Measurements from ENCODE around the gene TBC1D30.

Gene TBC1D30

DNA sequence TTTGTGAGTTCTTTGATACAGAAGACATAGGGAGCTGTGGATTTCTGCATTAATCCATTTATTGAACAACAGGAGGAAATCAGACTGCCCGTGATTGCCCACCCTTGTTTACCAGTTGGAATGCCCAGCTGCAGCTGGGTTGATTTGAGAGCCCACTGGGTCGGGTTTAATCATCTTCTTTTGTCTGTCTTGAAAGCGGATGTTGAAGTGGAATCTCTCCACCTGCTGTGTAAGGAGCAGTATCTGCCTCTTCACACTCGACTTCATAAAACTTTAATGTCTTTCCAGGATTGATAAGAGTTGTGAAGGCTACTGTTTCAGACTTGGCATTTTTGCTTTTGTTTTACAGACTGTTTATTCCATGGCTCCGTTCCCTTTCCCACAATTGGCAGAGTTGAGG lies 39.9 kb downstream of the TBC1D30 start:
- TF ChIP-seq, protein P1, sequence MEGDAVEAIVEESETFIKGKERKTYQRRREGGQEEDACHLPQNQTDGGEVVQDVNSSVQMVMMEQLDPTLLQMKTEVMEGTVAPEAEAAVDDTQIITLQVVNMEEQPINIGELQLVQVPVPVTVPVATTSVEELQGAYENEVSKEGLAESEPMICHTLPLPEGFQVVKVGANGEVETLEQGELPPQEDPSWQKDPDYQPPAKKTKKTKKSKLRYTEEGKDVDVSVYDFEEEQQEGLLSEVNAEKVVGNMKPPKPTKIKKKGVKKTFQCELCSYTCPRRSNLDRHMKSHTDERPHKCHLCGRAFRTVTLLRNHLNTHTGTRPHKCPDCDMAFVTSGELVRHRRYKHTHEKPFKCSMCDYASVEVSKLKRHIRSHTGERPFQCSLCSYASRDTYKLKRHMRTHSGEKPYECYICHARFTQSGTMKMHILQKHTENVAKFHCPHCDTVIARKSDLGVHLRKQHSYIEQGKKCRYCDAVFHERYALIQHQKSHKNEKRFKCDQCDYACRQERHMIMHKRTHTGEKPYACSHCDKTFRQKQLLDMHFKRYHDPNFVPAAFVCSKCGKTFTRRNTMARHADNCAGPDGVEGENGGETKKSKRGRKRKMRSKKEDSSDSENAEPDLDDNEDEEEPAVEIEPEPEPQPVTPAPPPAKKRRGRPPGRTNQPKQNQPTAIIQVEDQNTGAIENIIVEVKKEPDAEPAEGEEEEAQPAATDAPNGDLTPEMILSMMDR (conservative IDR thresholded peaks at IDR 0.05; ENCODE audit: low read depth): no peak
- ChIA-PET CTCF (interaction anchor here (0.9 kb wide), 1 partner anchor 250 kb away, joined by 3 read pairs; no protein-coding TSS in a partner anchor), POLR2A (ENCODE audit: low non-redundant PET) (no interaction called here)
- H3K27ac ChIP-seq: no peak overlapping the region
- DNase-seq (ENCODE audit: low spot score): no peak

DNA sequence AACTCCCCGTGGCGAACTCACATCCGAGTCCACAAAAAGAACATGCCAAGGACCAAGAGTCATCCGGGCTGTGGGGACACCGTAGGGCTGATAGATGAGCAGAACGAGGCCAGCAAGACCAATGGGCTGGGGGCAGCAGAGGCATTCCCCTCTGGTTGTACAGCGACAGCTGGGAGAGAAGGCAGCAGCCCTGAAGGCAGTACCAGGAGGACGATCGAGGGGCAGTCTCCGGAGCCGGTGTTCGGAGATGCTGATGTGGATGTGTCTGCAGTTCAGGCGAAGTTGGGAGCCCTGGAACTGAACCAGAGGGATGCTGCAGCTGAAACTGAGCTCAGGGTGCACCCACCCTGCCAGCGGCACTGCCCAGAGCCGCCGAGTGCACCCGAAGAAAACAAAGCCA lies 50.7 kb downstream of the TBC1D30 start:
- ChIA-PET POLR2A (ENCODE audit: low non-redundant PET) (interaction anchor here (0.8 kb wide), 1 partner anchor 62 kb away, joined by 3 read pairs; no protein-coding TSS in a partner anchor), CTCF (no interaction called here)
- no peak overlapping the region for H3K27ac ChIP-seq
- TF ChIP-seq, protein P1 (conservative IDR thresholded peaks at IDR 0.05; ENCODE audit: low read depth): no peak
- no peak for DNase-seq (ENCODE audit: low spot score)

DNA sequence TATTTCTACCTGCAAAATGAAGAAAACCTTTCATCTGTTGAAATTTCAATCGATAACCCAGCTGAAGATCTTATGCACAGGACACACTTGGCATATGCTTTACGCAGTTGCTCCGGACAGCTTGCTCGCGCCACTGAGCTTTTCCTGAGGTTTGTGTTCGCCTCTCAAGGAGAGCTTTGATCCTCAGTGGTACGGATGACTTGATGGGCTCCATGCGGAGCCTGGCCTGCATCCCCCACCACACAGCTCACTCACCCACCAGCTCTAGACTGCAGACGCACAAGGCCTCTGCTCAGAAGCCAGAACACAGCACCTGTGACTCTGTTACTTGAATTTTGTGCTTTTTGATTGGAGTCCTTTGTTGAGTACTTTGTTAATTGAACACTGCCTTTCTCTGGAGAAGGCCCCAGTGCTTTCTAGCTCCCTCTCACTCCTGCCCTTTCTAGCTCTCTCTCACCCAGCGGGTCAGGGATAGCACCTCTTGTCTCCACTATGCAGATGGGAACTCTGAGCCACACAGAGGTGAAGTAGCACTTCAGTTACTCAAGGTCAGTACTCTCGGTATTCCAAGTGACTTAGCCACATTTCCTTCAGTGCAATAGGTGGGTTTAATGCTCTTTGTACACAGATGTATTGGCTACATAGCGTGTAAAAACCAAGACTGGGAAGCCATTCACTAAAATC lies 52.1 kb downstream of the TBC1D30 start:
- no peak for DNase-seq (ENCODE audit: low spot score)
- H3K27ac ChIP-seq: no peak overlapping the region
- POLR2A ChIA-PET (ENCODE audit: low non-redundant PET): no interaction called here
- TF ChIP-seq, protein P1 (conservative IDR thresholded peaks at IDR 0.05; ENCODE audit: low read depth): no peak
- CTCF ChIA-PET: interaction anchor here (0.6 to 1.0 kb wide), 2 partner anchors 80 to 680 kb away, joined by 3 to 4 read pairs; no protein-coding TSS in a partner anchor

DNA sequence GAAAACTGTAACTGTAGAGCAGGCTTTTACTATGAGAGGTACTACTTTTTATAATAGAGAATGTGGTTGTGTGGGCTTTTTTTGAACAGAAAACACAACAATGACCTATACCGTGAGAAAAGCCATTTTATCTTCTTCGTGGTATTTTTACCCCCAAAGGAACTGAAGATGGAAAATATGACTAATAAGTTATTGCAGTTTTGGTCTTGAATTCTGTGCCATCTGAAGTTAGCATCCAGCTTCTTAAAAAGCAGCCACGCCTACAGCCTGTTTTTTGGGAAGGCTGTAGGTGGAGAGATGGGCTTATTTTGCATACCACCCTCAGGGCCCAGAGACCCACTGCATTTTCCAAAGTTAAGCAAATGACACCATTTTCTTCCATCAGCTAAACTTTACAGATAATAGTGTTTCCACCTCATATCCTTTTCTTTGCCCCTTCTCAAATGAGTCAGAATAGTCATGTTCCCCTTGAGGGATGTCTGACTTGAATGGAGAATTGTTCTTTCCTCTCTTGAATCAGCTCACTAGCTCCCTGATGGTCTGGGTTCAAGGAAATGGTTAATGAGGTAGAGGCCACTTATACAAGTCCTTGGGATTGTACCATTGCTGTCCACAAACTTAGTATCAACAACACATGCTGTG lies 53.0 kb downstream of the TBC1D30 start:
- ChIA-PET POLR2A (ENCODE audit: low non-redundant PET) (no interaction called here), CTCF (interaction anchor here (0.6 kb wide), 1 partner anchor 679 kb away, joined by 3 read pairs; no protein-coding TSS in a partner anchor)
- DNase-seq (ENCODE audit: low spot score): no peak
- H3K27ac ChIP-seq: no peak overlapping the region
- TF ChIP-seq, protein P1 (conservative IDR thresholded peaks at IDR 0.05; ENCODE audit: low read depth): no peak

DNA sequence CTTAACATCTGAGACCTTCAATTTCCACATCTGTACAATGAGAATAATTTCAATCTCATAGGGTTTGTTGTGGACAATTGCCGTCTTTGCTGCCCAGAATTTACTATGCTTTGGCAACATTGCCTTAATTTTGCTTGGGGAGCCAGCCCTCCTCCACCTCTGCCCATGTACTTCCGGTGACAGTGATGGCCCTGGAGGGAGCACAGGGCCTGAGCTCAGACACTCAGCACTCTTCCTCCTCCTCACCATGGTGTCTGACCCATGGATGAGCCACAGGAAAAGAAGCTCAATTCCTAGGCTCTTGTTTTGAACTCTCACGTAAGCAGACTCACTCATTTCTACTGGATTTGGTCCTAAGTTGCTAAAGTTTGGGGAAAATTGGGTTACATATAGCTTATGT lies 58.2 kb downstream of the TBC1D30 start:
- no peak for DNase-seq (ENCODE audit: low spot score)
- ChIA-PET CTCF (interaction anchor here (0.7 to 1.0 kb wide), 2 partner anchors 81 to 290 kb away, joined by 3 read pairs; no protein-coding TSS in a partner anchor), POLR2A (ENCODE audit: low non-redundant PET) (no interaction called here)
- no peak overlapping the region for H3K27ac ChIP-seq
- TF ChIP-seq, protein P1 (conservative IDR thresholded peaks at IDR 0.05; ENCODE audit: low read depth): no peak

DNA sequence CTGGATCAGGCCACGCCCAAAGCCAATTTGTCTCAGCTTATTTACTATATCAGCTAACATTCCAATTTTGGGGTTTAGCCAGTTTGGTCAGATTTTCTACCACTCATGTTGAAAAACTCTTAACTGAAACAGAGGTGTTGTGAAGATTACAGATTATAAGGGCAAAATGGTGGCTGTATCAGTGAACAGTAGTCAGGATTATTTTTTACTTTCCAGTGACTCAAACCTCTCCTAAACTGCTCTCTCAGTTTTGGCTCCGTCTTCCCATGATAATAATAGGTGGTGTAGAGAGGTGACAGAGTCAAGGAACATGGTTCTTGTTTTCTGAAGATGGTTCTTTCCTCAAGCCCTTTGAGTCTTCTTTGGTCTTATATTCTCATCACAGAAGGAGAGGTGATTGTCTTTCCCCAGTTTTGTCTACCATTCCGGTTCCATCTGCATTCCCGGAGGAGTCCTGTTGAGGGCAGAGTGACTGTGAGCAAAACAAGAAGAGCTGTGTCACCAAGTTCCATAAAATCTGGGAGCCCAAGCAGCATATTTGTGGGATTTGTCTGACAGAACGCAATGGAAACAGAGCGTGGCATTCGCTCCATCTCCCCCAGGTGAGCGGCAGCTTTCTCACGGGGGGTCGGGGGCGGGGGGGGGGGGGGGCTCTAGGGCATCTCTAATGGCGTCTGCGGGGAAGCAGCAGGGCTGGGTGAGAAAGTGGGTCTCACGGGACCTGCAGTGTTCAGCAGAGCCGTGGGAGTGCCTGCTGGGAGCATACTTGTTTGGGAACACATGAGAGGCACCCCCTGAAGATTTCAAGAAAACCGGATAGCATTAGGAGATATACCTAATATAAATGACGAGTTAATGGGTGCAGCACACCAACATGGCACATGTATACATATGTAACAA lies 59.1 kb downstream of the TBC1D30 start:
- DNase-seq (ENCODE audit: low spot score): no peak
- TF ChIP-seq, protein P1 (conservative IDR thresholded peaks at IDR 0.05; ENCODE audit: low read depth): no peak
- no peak overlapping the region for H3K27ac ChIP-seq
- ChIA-PET POLR2A (ENCODE audit: low non-redundant PET) (no interaction called here), CTCF (interaction anchor here (0.7 to 1.0 kb wide), 2 partner anchors 82 to 289 kb away, joined by 3 read pairs; no protein-coding TSS in a partner anchor)

Measured in RWPE1 (cell line).